ENCODE measurements around the gene ACSS3.
"Not testable (repeated sequence)": the region's sequence is repeated elsewhere in the genome, so short reads cannot be mapped to it uniquely, and the experiment has no call there.

ACSS3 gene, protein sequence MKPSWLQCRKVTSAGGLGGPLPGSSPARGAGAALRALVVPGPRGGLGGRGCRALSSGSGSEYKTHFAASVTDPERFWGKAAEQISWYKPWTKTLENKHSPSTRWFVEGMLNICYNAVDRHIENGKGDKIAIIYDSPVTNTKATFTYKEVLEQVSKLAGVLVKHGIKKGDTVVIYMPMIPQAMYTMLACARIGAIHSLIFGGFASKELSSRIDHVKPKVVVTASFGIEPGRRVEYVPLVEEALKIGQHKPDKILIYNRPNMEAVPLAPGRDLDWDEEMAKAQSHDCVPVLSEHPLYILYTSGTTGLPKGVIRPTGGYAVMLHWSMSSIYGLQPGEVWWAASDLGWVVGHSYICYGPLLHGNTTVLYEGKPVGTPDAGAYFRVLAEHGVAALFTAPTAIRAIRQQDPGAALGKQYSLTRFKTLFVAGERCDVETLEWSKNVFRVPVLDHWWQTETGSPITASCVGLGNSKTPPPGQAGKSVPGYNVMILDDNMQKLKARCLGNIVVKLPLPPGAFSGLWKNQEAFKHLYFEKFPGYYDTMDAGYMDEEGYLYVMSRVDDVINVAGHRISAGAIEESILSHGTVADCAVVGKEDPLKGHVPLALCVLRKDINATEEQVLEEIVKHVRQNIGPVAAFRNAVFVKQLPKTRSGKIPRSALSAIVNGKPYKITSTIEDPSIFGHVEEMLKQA
- 0 to 8.6 (median 0.05) reads per million in 17 experiments for total RNA-seq

DNA sequence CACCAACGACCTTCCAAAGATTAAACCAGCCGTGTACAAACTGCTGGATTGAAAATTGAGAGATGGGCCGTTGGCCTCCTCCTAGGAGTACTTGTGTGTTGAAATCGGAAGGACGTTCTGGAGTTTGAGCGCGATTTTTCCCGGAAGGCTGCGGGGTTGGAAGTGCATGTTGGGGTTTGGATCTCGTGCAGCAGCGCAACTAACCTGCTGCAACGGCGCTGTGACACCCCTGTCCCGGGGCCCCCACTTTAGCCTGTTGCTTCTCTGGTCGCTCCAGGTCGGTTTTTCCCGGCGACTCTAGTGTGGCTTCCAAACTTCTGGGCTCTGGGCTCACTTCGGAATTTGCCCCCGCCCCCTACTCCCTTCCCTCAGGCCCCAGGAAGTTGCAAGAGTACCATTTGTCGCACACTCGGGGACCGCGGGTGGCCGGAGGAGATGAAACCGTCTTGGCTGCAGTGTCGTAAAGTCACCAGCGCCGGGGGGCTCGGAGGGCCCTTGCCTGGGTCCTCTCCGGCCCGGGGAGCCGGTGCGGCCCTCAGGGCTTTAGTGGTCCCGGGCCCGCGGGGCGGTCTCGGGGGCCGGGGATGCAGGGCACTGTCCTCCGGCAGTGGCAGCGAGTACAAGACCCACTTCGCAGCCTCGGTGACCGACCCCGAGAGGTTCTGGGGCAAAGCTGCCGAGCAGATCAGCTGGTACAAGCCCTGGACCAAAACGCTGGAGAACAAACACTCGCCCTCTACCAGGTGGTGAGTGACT is at the start of gene ACSS3:
ACSS3 (plus strand) TSS at position 394 of the 756 bp plus-strand sequence; CDS start at position 436, 42 bp downstream.
- DNase-seq = no peak

DNA sequence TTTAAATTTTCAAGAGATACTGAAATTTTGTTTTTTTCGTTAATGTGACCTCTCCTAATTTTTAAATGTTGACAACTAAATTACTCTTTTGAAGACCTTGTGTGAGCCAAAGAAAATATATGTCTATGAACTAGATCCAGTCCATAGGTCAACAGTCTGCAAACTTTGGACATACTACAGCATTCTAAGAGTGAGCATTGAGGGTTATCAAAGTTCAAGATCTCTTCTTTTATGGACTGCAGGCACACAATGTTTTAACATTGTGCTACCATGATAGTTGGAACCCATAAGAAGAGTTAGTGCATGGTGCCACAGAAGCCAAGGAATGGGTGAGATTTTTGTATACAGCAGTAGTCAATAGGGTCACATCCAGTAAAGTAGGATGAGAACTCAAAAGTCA is 43.0 kb upstream of the ACSS3 start:
- no peak for DNase-seq

GRCh38 chr12:81039231-81039630 is 38.6 kb upstream of the ACSS3 start:
- DNase-seq = no peak

DNA sequence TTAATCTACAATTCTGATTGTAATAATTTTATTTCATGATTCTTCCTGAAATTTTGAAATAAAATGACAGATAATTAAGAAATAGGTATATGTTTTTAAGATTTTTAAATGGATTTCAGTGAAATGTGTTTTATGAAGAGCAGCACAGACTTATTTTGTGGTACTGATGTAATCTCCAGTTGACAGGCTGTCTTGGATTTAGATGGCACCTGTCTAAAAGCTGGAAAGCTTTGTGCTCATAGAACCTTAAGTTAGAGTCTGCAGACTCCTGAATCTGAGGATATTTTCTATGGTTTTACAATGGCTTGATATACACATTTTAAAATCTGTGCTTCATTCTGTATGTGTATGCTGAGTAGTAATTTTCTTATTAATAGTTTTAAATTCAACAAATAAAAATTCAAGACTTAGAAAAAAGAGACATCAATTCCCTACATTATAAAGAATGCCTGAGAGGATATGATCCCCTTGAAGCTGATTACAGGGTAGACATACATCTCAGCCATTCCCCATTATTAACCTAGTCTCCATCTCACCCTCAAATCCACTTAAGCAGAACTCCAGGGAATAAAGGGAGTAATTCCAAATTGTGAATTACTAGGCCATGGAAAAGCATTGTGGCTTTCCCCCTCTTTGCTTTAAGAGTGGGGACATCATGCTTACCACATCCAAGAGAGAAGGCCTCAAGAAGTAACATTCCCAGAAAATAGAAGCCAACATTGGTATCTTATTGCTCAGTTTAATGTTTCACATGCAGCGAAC is 33.7 kb upstream of the ACSS3 start:
- no peak for DNase-seq

DNA sequence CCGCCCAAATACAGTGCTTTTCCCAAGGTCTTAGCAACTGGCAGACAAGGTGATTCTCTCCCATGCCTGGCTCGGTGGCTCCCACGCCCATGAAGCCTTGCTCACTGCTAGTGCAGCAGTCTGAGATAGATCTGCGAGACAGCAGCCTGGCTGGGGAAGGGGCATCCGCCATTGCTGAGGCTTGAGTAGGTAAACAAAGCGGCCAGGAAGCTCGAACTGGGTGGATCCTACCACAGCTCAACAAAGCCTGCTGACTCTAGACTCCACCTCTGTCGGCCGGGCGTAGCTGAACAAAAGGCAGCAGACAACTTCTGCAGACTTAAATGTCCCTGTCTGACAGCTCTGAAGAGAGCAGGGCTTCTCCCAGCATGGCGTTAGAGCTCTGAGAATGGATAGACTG is 12.9 kb upstream of the ACSS3 start:
- DNase-seq = not testable (repeated sequence)

DNA sequence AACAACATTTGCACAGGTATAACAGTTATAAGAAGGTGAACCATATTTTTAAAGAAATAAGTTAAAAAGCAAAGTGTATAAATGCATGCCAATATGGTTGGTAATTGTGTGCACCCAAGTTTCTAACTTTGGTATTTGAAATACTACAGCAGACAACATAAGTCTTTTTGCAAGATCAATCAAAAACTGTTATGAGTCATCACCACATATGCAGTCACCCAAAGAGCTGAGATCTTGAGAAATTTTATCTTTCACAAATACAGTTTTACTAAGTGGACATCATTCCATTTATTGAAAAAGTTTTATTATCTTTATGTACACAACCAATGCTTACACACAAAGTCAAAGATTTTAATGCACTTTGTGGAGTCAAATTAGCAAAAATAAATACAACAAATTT is 7.0 kb upstream of the ACSS3 start:
- no peak for DNase-seq

- no peak for DNase-seq
These were observed 2.3 kb upstream of the ACSS3 start for GRCh38 chr12:81075539-81075938.

DNA sequence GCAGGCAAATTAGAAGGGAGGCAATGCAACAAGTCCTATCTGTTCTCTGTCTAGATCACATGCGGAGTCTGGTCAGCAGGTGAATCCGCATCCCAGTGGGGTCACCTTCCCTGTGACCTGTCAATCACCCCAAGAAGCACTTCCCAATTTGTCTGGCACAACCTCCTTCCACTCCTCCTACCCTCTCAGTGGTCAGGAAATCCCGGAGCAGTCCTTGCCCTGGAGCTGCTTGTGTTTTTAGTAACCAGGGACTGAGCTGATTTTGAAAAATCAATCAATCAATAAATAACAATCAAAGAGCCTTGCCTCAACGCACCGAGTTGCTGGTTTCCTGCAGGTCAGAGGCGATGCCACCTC is 572 bp upstream of the ACSS3 start:
- DNase-seq = peak in 1 of 4 experiments; percentile 2

DNA sequence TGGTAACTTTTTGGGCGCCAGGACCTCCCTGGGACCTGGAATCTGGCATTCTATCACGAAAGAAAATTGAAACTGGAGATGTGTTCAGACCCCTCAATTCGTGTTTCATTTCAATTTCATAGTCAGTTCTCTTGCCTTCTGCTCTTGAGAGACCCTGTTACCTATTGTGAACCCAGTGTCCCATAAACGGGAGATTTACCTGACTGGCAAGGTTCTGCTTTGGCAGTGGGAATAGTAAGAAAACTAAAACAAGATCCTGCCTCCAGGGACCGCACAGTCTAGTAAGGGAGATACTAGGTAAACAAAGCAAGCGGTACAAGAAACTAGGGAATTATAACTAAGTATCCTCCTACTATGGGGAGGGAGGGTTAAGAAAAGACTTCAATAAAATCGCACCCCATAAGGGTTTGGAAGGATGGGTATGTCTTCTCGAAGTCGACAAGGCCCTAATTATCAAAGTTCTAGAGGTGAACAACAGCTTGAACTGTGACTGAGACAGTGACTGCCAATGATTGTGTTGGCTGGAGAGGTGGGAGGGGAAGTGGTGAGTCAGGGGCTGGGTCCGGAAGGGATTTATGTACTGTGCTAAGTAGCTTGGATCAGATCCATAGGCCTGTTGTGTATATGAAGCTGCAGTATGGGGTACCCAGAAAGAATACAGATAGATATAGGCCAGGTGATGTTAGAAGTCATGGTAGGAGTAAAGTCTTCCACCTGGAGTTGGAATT is 754 bp downstream of the ACSS3 start:
- DNase-seq = no peak

DNA sequence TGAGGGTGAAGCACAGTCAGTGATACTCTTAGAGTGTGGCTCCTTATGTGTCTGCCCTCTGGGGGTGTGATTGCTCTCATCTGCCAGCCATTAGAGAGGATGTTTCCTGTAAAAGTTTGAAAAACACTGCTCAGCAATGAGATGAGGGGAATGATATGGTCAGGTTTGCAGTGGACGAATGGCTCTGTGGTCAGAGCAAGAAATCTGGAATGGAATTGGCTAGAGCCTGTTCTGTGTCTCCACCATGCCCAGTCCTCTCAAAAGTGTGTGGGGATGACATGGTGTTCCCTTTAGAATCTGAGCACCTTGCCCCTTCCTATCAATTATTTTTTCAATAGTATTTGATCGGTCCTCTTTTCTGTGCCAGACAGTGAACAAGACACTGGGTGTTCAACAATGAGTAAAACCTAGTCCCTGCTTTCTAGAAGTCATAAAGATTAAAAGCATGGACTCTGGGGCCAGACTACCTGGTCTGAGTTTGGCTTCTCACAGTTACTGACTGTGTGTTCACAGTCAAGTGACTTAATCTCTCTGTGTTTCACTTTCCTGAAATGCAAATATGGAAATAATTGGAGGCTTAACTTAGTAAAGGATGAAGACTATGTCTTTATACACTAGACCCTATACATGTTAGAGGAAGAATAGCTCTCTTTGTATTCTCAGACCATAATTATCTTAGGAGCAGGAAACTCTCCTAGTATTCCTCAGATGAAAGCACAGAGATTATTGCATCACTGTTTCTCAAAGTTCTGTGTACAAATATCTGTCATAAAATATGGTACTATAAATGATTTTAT is 1.6 kb downstream of the ACSS3 start:
- no peak for DNase-seq

DNA sequence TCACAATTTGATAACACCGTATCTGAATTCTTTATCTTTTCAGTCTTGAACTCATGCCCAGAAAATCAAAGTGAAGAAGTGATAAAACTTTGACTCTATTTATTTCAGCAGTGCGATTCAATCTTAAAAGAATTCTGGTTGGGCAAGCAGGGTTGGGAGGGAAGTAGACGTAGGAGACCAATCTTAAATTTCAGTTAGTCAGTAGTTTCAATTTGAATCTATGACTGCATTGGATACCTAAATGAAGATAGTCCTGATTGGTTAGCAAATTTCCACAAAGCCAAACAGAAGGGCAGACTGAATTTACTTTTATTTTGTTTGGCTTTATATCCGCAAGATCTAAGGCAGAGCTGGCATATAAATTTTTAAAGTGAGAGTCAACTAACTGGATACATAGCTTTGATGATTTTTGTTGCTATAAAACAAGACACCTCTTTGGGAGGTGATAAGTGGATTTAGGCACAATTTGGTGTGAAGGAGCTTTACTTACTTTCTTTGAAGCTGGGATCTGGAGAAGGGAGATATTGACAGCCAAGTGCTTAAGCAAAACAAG is 2.6 kb downstream of the ACSS3 start:
- no peak for DNase-seq

DNA sequence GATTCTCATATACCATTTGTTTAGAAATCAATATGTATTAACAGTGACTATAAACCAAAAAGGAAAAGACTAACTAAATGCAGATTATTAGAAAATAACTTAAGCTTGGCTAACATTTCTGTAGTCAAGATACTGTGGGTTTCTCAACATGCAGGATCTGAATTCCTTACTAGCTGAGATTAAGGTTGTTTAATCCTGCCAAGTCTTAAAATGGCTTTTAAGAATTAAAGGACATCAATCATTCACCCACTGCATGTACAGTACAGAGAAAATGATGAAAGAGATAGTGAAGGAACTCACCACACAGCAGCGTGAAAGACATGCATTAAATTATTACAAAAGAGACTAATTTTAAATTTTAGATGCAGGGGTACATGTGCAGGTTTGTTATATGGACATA is 3.8 kb downstream of the ACSS3 start:
- no peak for DNase-seq

GRCh38 chr12:81083018-81083417 is 5.1 kb downstream of the ACSS3 start:
- no peak for DNase-seq

GRCh38 chr12:81083906-81084513 is 6.1 kb downstream of the ACSS3 start:
- DNase-seq = no peak

- DNase-seq = peak in 1 of 4 experiments; percentile 11
These were observed 7.0 kb downstream of the ACSS3 start for GRCh38 chr12:81084811-81085350.

GRCh38 chr12:81085832-81086231 is 8.0 kb downstream of the ACSS3 start:
- no peak for DNase-seq

DNA sequence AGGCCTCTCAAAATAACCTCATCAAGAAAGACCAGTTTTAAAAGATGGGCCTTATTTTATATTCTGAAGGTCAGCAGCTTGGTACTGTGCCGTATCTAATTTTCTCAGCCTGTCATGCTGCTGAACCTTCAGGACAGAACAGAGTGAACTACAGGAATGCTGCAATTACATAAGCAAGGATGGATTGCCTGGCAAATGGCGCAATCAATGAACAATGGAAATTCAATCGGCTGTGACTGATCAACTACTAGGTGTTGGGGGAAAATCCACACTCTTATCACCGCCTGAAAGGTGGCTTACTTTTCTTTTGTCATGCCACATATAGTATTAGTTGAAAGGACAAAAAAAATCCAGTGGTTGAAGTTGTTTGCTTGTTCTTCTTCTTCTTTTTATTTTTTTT is 8.5 kb downstream of the ACSS3 start:
- DNase-seq = no peak

DNA sequence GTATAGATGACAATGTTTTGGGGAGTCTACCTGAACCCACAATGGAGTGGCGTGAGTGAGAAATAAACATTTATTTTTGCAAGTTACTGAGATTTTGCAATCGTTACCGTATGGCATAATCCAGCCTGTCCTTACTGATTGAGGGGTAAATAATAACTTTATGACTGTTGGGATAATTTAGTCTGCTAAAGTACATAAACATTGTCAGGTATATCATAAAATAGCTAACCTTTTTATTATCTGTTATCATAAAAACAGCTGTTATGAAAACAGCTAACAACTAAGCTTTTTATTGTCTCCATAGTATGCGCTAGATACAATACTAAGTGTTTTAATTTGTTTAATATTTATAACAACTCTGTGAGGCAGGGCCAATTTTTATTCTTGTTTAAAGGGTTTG is 10.3 kb downstream of the ACSS3 start:
- no peak for DNase-seq

DNA sequence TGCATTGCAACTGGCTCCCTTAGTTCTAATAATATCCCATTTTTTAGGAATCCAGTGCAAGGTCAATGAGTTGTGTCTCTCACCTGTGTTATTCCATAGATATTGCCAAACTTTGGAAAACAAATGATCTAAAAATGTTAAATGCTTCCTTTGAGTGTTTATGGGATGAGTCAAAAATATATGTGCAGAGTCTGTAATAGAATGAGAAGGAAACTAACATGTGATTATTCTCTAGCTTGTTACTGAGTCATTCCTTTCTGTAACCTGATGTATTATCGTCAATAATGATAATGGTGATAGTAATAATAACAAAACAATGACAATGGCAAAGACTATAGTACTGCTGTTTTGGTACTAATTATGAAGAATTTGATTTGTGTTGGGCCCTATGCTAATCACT is 11.5 kb downstream of the ACSS3 start:
- DNase-seq = no peak

GRCh38 chr12:81092053-81092452 is 14.2 kb downstream of the ACSS3 start:
- DNase-seq = no peak
